HEK293T (cell line): Measurements from ENCODE around the gene GMPR2.

Experiments
- CTCF ChIA-PET: fragments of 350-600 bp; formaldehyde crosslinking; extraction: SDS; loops from one replicate; lab custom pipeline; 2021; ENCODE audit warnings: antibody characterized with exemption, inconsistent platforms; lab: Yijun Ruan, JAX
- POLR2A ChIA-PET: fragments of 350-600 bp; formaldehyde crosslinking; extraction: SDS; loops from one replicate; lab custom pipeline; 2020; ENCODE audit warnings: antibody characterized with exemption, inconsistent platforms; lab: Yijun Ruan, JAX
- DNase-seq: peaks from one replicate; pipeline ENCODE4 v3.0.0; 2012; ENCODE audit warnings: mixed read lengths; ENCODE audit errors: extremely low spot score
- ARNT ChIP-seq: fragments of 450-650 bp; IDR thresholded peaks from 2 replicates; pipeline ENCODE4 v1.6.1; 2017; ENCODE audit warnings: mild to moderate bottlenecking
- BHLHE40 ChIP-seq: fragments of 450-650 bp; IDR thresholded peaks from 2 replicates; pipeline ENCODE4 v1.6.1; 2016; ENCODE audit warnings: mild to moderate bottlenecking, moderate library complexity, borderline replicate concordance
- CTBP1 ChIP-seq: fragments of 450-650 bp; IDR thresholded peaks from 2 replicates; pipeline ENCODE4 v1.6.1; 2016; ENCODE audit warnings: borderline replicate concordance
- ELF4 ChIP-seq: fragments of 450-650 bp; IDR thresholded peaks from 2 replicates; pipeline ENCODE4 v1.6.1; 2017; ENCODE audit warnings: antibody characterized with exemption
- FOXA1 ChIP-seq: fragments of 450-650 bp; IDR thresholded peaks from 2 replicates; pipeline ENCODE4 v1.6.1; 2016; ENCODE audit warnings: mild to moderate bottlenecking
- FOXK2 ChIP-seq: fragments of 450-650 bp; IDR thresholded peaks from 2 replicates; pipeline ENCODE4 v1.6.1; 2016; ENCODE audit warnings: mild to moderate bottlenecking
- FOXM1 ChIP-seq: fragments of 450-650 bp; IDR thresholded peaks from 2 replicates; pipeline ENCODE4 v1.6.1; 2017; ENCODE audit warnings: mild to moderate bottlenecking, borderline replicate concordance
- HDGF ChIP-seq: fragments of 450-650 bp; IDR thresholded peaks from 2 replicates; pipeline ENCODE4 v1.6.1; 2017; ENCODE audit warnings: antibody characterized with exemption, borderline replicate concordance
- L3MBTL2 ChIP-seq: fragments of 450-650 bp; conservative IDR thresholded peaks from 2 replicates; pipeline ENCODE4 v1.6.1; 2016; ENCODE audit warnings: mild to moderate bottlenecking
- LEF1 ChIP-seq: fragments of 450-650 bp; IDR thresholded peaks from 2 replicates; pipeline ENCODE4 v1.6.1; 2017; ENCODE audit warnings: mild to moderate bottlenecking, borderline replicate concordance
- NFRKB ChIP-seq: fragments of 450-650 bp; IDR thresholded peaks from 2 replicates; pipeline ENCODE4 v1.6.1; 2016; ENCODE audit warnings: mild to moderate bottlenecking, moderate library complexity
- PKNOX1 ChIP-seq: fragments of 450-650 bp; IDR thresholded peaks from 2 replicates; pipeline ENCODE4 v1.6.1; 2016
- SP1 ChIP-seq: fragments of 450-650 bp; IDR thresholded peaks from 2 replicates; pipeline ENCODE4 v1.6.1; 2017
- SUZ12 ChIP-seq: fragments of 450-650 bp; IDR thresholded peaks from 2 replicates; pipeline ENCODE4 v1.6.1; 2016; ENCODE audit warnings: mild to moderate bottlenecking
- TARDBP ChIP-seq: fragments of 450-650 bp; IDR thresholded peaks from 2 replicates; pipeline ENCODE4 v1.6.1; 2016
- ZNF384 ChIP-seq: fragments of 450-650 bp; IDR thresholded peaks from 2 replicates; pipeline ENCODE4 v1.6.1; 2016

GMPR2 gene

GRCh38 chr14:24186831-24187538 lies 45.7 kb upstream of the GMPR2 start:
- no peak for DNase-seq
- CTCF ChIA-PET = interaction anchor here (1.7 kb wide), 1 partner anchor 26 kb away, joined by 3 read pairs; the partner anchor contains the start of gene IRF9
- TF ChIP-seq HDGF (no peak), FOXA1 (no peak), ARNT (no peak), SP1 (no peak), CTBP1 (no peak), BHLHE40 (no peak), ZNF384 (no peak), PKNOX1 (no peak), TARDBP (no peak), NFRKB (no peak), LEF1 (no peak), ELF4 (no peak)
- POLR2A ChIA-PET = interaction anchor here (1.0 to 3.2 kb wide), 6 partner anchors 7 to 81 kb away, joined by 3 to 20 read pairs (median 7); partner anchors contain the start of genes CHMP4A, EMC9 and TM9SF1

- POLR2A ChIA-PET = interaction anchor here (1.1 to 3.2 kb wide), 6 partner anchors 7 to 81 kb away, joined by 3 to 20 read pairs (median 10); partner anchors contain the start of genes CHMP4A, EMC9, TINF2 and TM9SF1
- no peak for DNase-seq
- no peak for TF ChIP-seq ELF4
- no peak for TF ChIP-seq HDGF
- TF ChIP-seq L3MBTL2 = no peak
- TF ChIP-seq CTBP1 = no peak
- no peak for TF ChIP-seq NFRKB
- TF ChIP-seq PKNOX1 = no peak
- TF ChIP-seq BHLHE40 = no peak
- no peak for TF ChIP-seq LEF1
- TF ChIP-seq FOXM1 = no peak
- no peak for TF ChIP-seq FOXK2
- no peak for TF ChIP-seq TARDBP
- TF ChIP-seq ARNT = no peak
- no peak for TF ChIP-seq SP1
- no peak for TF ChIP-seq ZNF384
- no peak for TF ChIP-seq SUZ12
- TF ChIP-seq FOXA1 = no peak
- CTCF ChIA-PET = interaction anchor here (0.6 to 1.7 kb wide), 2 partner anchors 26 to 79 kb away, joined by 3 read pairs; partner anchors contain the start of gene IRF9
These were observed 45.2 kb upstream of the GMPR2 start for GRCh38 chr14:24187539-24187915.

- peak; percentile 98 for DNase-seq
- ChIA-PET CTCF (interaction anchor here (0.6 to 1.7 kb wide), 4 partner anchors 24 to 120 kb away, joined by 3 to 5 read pairs (median 3); partner anchors contain the start of genes CIDEB and IRF9), POLR2A (interaction anchor here (1.0 to 3.2 kb wide), 12 partner anchors 8 to 867 kb away, joined by 3 to 20 read pairs (median 7); partner anchors contain the start of genes CHMP4A, DCAF11, EMC9 and MDP1)
- TF ChIP-seq SUZ12 (no peak), ELF4 (peak; percentile 57), FOXK2 (no peak), NFRKB (no peak), ZNF384 (no peak), TARDBP (no peak), FOXA1 (no peak), ARNT (peak; percentile 74; the same call in 1 of the 2 replicates), BHLHE40 (no peak), SP1 (no peak), CTBP1 (peak; percentile 91), LEF1 (peak; percentile 68; the same call in 1 of the 2 replicates), FOXM1 (peak; percentile 54; the same call in 1 of the 2 replicates), HDGF (no peak), L3MBTL2 (peak; percentile 75), PKNOX1 (peak; percentile 72)
These were observed 44.3 kb upstream of the GMPR2 start, which contains the start of gene IPO4 for GRCh38 chr14:24188251-24189058. IPO4 (minus strand) TSS chr14:24188816; CDS start chr14:24188787, 29 bp downstream.

- ChIA-PET POLR2A (interaction anchor here (1.0 to 3.2 kb wide), 11 partner anchors 9 to 868 kb away, joined by 3 to 20 read pairs (median 9); partner anchors contain the start of genes CHMP4A, DCAF11, EMC9 and MDP1), CTCF (interaction anchor here (0.8 to 1.7 kb wide), 3 partner anchors 23 to 119 kb away, joined by 3 to 5 read pairs (median 3); partner anchors contain the start of genes CIDEB and IRF9)
- no peak for DNase-seq
- TF ChIP-seq ELF4 = no peak
- no peak for TF ChIP-seq ZNF384
- TF ChIP-seq SP1 = no peak
- TF ChIP-seq PKNOX1 = no peak
- no peak for TF ChIP-seq BHLHE40
- no peak for TF ChIP-seq TARDBP
- TF ChIP-seq HDGF = no peak
- TF ChIP-seq L3MBTL2 = no peak
- no peak for TF ChIP-seq FOXK2
- no peak for TF ChIP-seq LEF1
These were observed 43.7 kb upstream of the GMPR2 start for GRCh38 chr14:24189059-24189375.
